Raji (cell line): ENCODE results near the gene FAM118B.

Source experiments
- POLR2A ChIP-seq: IDR thresholded peaks from 2 replicates; pipeline ENCODE4 v1.6.1; 2011; ENCODE audit warnings: low read depth, low read length, control low read depth; ENCODE audit not compliant: insufficient read depth

Gene FAM118B

DNA sequence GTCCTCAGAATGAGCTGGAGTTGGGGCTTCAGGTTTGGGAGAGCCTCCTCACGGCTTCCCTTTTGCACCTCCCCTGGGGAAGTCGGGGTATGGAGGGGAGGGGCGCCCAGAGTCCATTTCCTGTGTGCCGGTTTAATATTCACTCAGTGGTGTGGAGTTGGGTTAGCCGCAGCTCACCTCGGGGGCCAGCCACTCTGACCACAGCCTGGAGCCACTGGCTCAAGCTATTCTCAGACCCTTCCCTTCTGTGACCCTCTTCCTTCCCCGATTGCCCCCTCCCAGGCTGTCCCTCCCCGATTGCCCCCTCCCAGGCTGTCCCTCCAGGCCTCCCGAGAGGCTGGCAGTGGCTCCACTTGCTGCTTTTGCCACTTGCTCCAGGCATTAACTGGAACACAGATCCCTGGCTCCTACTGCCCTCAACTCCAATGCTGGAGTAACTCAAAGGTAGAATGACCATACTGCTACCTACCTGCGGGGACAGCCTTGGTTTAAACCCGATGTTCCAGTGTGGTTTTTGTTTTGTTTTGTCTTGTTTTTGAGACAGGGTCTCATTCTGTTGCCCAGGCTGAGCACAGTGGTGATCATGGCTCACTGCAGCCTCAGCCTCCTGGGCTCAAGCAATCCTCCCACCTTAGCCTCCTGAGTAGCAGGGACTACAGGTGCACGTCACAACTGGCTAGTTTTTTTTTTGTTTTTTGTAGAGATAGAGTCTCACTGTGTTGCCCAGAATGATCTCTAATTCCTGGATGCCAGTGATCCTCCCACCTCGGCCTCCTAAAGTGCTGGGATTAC, 29.4 kb upstream of the FAM118B start:
- no peak for TF ChIP-seq POLR2A

DNA sequence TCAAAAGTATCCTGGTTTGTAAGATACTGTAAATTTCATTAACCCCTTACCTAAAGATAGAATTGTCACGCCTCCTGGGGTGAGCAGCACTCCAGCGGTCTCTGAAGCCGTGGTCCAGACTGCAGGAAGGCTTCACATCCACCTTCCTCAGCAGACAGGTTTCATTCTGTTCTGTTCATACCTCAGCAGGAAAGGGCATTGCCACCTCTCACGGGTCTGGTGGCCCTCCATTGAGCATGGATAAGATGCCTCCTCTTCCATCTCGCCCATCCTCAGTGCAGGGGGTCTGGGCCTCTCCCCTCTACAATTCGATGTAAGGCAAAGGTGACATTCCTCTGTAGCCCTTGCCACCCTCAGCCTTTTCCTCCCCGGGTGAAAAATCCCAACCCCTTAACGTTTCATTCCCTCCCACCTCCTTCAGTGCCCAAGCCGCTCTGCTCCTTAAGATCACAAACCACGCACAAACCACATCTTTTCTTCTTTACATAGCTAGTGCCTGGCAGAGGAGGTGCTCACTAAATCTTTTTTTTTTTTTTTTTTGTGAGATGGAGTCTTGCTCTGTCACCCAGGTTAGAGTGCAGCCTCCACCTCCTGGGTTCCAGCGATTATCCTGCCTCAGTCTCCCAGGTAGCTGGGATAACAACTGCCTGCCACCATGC, 28.7 kb upstream of the FAM118B start:
- no peak for TF ChIP-seq POLR2A

DNA sequence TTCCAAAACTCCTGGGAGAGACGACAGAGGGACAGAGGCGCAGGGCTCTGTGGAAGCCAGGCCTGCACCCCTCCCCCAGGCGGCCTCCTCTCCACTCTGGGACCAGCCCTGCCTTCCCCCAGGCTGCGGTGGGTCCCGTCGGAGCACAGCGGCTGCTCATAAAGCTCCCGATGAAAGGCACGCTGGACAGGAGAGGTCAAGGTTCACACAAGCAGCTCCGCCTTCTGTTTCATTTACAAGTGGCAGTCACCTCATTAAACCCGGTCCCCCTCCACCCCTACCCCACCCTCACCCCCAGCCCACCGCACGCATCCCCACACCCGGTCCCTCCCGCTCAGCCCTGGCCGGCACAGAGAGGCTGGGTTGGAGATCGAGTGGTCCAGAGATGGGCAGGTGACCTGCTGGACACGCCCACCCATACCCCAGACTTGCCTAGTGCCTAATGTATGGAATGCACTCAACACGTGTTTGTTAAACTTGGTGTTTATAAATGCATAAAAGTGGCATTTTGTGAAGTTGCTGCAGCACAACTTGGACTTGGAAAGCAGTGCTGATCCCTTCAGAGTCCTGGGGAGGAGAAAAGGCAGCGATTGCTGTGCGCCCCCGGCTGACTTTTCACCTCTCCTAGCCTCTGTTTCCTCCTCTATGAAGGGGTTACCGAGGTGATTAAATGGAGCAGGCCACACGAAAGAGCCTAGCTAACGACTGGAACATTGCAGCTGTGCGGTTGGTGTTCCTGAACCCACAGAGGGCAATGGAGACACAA, 26.1 kb upstream of the FAM118B start:
- no peak for TF ChIP-seq POLR2A

DNA sequence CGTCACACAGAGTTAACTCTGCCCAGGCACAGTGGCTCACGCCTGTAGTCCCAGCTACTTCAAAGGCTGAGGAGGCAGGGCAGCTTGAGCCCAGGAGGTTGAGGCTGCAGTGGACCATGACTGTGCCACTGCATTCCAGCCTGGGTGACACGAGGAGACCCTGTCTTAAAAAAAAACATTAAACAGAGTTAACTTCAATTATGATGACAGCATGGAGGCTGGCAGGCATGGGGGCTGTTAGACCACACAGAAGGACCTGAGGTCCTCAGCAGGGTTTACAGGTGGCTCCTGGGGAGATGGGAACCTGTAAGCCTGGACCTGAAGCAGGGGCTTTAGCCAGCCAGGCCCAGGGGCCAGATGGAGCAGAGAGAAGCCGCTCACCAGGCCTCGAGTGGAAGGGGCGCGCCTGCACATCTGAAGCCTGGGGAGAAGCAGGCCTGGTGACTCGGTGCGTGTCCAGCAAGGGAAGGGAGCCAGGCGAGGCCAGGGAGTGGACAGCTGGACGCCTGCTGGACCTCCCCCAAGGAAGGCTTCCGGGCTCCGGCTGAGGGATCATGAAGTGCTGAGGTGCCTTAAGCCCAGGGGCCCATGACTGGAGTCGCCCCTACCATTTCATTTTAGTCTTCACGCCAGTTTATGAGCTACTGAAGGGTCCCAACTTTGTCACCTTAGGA, 25.4 kb upstream of the FAM118B start:
- no peak for TF ChIP-seq POLR2A

DNA sequence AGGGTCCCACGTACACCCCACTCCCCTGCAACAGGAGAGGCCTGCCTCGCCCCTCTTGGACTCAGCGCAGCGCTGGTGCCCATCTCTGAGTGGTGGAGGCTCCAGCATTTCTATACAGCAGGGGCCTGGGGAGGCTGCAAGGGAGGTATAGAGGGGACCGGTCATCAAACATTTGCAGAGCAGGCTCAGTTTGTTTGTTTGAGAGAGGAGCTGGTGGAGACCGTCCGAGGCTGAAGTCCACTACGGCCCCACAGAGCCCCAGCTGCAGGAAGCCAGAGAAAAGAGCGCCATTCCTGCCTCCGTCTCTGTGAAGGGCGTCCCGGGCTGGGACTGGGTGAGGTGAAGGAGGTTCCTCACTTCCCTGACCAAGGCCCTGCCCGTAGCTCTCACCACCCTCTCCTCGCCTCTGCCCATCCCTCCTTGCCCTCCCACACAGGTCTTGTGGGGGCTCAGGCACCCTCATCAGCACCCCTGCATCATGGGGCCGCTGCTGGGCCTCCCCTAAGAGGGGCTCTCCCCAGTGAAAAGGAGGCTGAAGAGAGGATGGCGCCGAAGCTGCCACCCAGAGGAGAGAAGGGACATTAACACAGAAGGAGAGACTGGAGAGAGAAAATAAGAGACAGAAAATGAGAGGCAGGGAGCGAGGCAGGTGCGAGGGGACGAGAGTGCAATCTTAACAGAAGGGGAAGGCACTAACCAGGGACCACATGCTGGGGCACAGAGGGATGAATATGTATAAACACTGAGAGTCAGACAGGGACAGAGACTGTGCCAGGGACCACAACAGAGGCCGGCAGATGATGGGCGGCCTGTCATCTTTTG, 24.7 kb upstream of the FAM118B start:
- no peak for TF ChIP-seq POLR2A

DNA sequence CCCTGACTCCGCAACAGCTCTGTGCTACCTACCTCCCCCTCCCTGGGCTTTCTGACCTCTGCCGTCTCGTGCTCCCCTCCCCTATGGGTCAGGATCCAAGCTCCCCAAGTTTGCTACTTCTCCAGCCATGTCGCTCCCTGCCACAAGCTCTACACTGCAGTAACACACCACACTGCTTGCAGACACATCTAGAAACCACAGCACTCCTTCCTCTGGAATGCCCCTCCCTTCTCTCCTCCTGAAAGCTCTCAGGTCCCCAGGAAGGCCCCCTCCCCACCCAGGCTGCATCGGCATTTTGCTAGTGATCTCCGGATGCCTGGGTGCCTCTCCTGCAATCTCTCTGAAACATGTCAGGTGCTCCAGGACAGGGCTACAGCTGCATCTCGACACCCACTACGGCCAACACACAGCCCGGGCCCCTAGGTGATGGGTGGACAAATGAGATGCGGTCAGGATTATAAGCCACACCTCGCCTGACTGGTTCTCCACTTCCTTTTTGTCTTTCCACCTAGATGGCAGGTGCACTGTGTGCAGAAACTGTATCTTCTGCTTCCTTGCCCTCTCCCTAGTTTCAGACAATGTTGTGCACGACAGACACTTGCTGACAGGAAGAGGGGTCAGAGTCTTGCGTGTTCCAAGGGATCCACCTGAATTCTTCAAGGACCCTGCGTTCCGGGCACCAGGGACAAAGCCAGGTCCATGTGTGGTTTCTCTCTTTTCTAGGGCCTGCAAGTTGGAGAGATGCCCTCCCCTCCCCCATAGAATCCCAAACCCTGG, 23.1 kb upstream of the FAM118B start:
- no peak for TF ChIP-seq POLR2A

DNA sequence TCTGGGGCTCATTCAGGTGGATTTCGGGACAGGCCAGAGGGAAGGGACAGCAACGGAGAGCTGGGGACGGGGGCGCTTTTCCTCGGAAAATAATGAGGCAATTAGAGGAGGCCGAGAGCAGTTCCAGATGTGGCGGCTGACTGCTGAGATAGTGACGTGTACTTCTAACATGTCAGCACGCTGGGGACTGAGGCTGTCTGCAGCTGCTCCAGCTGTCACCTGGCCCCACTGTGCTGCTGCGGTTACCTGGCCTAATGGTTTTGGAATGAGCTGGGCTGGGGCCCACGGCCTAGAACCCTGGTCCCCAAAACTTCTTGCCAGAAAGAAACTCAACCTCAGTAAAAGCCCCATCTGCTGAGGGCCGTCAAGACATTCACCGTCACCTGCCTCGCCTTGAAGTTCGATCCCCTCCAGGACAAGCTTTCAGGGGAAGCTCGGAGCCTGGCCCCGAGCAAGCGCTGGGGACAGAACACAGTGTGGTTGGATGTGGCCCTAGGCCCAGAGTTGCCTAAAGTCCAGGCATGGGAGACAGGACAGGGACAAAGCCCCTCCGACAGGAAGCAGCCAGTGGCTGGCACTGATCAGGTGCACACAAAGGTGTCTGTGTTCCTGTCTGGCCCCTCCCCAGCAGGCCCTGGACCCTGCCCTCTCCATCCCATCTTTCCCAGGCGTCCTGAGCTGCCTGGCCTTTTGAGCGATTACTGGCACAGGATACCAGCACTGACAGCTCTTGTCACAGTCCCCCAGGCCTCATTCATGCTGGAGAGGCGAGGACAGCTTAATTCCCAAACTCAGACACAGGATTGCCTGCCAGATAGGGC, 22.3 kb upstream of the FAM118B start:
- no peak for TF ChIP-seq POLR2A

DNA sequence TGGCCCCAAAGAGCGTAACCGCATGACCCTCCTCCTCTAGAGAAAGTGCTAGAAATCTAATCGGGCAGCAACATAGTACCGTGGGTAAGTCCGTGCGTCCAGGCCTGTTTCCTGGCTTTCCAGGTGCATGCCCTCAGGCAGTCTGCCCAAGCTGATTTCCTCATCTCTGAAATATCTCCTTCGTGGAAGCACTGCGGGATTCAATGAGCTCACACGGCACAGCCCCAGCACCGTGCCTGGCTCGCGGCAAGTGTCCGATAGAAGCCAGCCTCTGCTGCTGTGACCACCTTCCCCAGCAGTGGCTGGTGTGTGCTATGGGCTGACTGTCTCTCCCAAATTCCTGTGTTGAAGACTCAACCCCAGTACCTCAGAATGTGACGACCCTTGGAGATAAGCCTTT, 20.8 kb upstream of the FAM118B start:
- TF ChIP-seq POLR2A: no peak

DNA sequence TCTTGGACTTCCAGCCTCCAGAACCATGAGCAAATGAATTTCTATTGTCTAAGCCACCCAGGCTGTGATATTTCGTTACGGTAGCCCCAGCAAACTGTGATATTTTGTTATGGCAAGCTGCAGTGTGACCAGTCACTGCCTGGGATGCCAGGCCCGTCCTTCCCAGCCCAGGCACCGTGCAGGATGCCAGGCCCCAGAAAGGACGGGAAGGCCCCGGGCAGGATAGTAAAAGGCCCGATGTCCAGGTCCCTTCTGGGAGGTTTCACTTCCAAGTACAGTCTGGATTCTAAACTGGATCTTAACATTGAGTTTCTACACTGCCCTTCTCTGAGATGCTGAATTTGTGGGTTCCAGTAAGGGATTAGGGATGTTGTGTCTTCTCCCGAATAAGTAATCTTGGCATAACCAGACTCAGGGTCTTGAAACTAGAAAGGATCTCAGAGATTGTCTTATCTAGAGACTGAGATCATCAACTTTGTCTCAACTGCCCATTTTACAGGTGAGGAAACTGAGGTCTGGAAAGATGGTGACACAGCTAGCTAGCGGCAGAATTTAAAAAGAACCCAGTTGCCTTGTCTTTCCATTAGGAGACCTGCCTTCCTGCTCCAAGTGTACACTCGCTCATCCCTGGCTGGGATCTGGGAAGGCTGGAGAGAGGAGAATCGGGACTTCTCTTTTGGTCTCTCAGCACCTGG, 20.1 kb upstream of the FAM118B start:
- no peak for TF ChIP-seq POLR2A

DNA sequence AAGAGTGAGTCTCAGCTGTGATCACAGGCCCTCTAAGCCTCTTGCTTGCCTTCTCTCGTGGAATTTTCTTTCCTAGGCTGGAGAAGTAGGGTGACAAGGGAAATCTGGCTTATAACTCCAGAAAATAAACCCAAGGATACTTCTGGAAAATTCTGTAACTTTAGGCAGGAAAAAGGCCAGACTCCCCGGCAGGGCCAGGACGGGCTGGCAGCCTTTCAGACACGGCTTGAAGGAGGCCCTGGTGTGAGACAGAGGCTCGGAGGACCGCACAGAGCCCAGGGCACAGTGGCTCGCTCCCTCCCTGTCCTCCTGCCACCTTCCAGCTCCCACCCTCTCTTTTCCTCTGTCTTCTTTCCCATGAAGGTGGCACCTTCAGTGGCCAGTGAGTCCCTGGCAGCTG, 19.2 kb upstream of the FAM118B start:
- no peak for TF ChIP-seq POLR2A

DNA sequence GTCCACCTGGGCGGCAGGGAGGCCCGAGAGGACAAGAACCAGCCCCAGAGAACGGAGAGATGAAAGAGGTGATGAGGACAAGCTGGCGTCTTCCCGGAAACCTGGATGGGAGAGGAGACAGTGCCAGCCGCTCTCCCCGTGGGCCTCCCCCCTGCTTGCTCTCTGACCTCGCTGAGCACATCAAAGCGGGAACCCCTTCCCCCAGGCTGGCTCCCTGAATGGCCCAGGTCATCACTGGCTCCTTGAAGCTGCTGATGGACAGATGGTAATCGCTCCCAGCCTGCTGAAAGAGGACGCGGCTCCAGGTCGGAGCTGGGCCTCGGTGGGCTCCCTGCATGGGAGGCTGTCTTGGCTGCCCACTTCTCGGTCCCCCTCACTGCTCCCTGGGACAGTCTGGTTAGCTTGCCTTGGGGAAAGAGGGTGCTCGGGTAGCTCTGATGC, 18.5 kb upstream of the FAM118B start:
- no peak for TF ChIP-seq POLR2A

DNA sequence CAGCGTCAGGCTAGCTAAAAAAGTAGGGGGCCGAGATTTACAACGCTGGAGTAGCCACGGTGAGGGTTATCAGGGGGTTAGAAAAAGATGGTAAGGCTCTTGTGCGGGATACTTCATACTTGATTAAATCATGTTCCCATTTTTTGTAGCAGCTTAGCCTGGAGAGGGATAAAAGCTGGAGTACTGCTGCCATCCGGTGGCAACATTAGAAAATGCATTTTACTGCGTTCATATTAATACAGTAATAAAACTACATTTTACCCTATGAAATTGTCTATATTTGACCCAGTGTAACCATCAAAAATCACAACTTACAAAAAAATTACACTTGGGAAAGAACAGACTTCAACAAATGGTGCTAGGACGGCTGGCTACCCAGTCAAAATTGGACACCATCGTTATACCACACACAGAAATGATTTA, 17.4 kb upstream of the FAM118B start:
- no peak for TF ChIP-seq POLR2A
